ENCODE results near the gene RFC2.

The RFC2 gene

GRCh38 chr7:74190259-74190658 is 63.9 kb downstream of the RFC2 start:
- no peak for DNase-seq (ENCODE audit: low read depth in 2 of 2)

DNA sequence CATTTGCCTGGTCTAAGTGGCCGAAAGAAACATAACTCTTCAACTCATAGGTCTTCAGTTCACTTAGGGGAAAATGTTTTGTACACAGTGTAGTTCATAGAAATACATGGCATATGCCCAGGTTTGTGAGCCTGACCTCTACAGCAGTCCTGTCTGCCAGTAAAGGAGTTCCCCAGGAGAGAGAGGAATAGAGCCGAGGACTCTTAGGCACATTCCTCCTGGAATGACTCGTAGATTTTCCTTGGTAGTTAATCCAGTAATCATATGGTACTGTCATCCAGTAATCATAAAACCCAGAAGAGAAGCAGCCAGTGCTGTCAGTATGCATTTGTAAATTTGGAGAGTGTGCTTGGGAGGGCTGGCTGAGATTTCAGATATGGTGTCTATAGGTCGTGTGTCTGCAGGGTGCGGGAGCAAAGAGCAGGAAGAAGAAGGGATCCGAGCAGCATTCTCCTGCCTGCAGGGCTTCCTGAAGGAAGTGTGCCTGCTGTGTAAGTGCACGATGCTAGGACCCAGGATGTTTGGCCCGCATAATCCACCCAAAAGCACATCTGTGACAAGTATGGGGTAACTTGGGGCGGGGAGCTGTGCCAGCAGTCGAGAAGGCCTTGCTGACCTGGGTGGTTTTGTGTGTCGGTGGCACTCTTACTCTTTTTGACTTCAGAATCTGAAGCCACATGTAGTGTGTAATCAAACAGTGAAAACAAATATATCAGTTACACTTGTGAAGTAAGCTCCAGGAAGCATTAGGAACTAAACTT is 66.1 kb downstream of the RFC2 start:
- DNase-seq (ENCODE audit: low read depth in 2 of 2) = no peak

DNA sequence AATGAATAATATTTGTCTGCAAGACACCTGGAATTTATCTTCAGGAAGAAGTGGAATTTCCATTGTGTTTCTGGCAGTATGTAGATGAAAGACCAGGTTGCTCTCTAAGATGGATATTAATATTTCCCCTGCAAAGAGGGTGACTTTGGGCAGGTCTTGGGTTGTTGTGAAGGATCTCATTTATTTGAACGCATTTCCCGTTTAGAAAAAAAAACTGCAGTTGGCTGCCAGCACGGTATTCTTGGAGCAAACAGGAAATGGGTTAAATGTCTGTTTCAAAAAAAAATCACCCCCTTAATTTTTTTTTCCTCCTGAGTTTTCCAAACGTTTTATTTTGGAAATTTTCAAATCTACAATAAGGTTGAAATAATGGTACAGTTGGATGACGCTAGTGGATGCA is 68.6 kb downstream of the RFC2 start:
- no peak for DNase-seq (ENCODE audit: low read depth in 2 of 2)

DNA sequence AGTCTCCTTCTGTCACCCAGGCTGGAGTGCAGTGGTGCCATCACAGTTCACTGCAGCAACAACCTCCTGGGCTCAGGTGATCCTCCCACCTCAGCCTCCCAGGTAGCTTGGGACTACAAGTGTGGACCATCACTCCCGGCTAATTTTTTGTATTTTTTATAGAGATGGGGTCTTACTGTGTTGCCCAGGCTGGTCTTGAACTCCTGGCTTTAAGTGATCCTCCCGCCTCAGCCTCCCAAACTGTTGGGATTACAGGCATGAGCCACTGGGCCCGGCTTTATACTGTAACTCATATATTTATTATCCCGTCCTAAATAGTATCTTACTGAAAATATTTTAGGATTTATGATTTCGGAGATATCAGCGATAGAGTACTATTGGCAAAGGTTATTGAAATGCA is 69.2 kb downstream of the RFC2 start:
- DNase-seq (ENCODE audit: low read depth in 2 of 2) = no peak

- no peak for DNase-seq (ENCODE audit: low read depth in 2 of 2)
Observed at GRCh38 chr7:74183653-74184450, 70.3 kb downstream of the RFC2 start.

- no peak for DNase-seq (ENCODE audit: low read depth in 2 of 2)
Observed at GRCh38 chr7:74183142-74183541, 71.1 kb downstream of the RFC2 start.

GRCh38 chr7:74182453-74183090 is 71.6 kb downstream of the RFC2 start:
- DNase-seq (ENCODE audit: low read depth in 2 of 2) = no peak

- DNase-seq (ENCODE audit: low read depth in 2 of 2) = no peak
Observed at GRCh38 chr7:74181821-74182220, 72.4 kb downstream of the RFC2 start.

Data from stimulated activated CD8-positive, alpha-beta memory T cell treated with anti-CD3 and anti-CD28 coated beads, Interleukin-15, amount 100 ng/mL, for 4 hours (primary cell).